GM18867 (cell line): ENCODE results near the gene GGCX.
"Not testable (repeated sequence)": the region's sequence is repeated elsewhere in the genome, so short reads cannot be mapped to it uniquely, and the experiment has no call there.

Source experiments
- ATAC-seq: cut with Tn5 transposase; IDR thresholded peaks from one replicate; pipeline ENCODE4 v1.9.1; 2021; ENCODE audit warnings: mild to moderate bottlenecking, moderate library complexity; ENCODE audit not compliant: unreplicated experiment

GGCX gene

DNA sequence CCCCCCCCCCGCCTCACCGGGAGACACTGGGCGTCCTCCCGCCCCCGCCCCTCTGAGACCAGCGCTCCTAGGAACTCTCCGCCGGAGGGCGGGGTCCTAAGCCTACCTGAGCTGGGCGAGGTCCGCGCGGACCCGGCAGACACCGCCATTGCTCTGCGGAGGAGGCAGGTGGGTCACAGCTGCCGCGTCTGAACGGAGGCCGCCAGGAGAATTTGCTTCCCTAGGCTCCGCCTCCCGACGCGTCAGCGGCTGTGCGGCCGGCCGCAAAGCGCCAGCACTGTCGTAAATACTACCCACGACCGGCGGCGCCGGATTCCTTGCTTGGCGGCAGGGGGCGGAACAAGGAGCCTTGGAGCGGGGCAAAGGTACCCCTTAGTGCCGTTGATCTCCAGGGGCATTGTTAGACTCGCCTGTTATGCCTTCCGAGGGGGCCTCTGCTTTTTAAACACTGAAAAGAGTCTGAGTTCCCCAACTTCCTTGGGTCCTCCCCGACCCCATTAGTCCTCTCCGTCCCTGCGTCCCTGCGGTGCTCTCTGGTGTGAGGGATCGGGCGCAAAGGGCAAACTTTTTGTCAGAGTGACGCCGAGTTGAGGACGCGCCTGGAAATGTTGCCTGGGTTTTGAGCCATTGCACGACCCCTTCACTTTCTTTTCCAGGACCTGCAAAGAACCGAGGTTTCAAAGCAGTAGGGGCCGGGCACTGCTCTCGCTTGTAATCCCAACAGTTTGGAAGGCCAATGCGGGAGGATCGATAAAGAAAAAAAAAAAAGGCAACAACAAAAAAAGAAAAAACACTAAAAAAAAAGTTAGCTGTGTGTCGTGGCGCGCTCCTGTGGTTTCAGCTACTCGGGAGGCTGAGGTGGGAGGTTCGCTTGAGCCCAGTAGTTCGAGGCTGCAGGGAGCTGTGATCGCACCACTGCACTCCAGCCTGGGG lies at the start of gene GGCX:
GGCX (minus strand) TSS at position 214 of the 933 bp plus-strand sequence; CDS start at position 149, 65 bp downstream.
- ATAC-seq, result peak; percentile 89

- ATAC-seq, result no peak
These were observed 46.2 kb upstream of the GGCX start for GRCh38 chr2:85607268-85608215.

DNA sequence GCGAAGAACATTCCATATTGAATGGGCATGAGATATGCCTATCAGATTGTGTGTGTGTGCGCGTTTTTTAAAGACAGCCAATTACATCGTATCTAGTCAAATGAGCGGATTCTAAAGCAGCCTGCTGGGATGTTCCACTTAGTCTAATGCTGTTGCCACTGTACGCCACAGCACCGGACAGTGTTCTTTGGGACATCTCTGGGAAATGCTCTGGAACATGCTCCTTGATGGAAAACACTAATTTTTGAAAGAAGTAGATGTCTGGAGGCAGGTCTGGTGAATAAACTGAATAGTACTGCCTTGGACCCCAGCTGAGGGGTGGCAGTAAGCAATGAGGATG lies 44.8 kb upstream of the GGCX start:
- ATAC-seq, result no peak

- ATAC-seq, result no peak
These were observed 44.3 kb upstream of the GGCX start for GRCh38 chr2:85605406-85606115.

DNA sequence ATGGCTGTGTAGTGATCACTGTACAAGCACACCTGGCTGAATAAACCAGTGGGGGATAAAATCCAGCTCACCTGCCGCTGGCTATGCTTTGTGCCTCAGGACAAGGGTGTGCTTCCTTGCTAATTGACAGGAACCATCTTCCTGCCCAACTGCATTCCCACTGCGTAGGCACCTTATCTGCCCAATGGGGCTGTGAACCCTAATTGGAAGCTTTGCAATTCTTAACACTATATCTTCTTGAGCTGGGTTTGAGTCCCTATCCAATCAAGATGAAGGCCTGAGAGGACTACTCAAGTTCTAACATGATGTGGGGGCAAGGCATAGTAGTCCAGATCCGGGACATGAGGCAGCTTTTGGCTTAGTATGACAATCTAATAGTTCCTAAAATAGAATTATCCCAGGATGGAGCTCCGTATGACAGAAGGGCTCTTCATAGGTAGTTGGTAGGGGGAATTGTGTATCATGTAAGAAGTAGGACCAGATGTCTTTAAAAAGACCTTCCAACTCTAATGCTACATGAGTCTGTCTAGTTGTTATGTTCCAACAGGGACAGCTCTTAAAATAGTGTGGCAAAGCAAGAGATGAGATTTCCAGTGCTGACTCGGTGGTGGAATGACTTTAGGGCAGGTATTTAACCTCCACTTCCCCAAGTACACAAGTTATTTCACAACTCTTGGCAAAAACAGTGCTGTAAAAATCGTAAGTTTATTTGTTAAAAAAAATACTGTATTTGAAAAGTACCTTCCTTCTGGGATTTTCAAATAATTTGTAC lies 43.5 kb upstream of the GGCX start:
- ATAC-seq, result no peak

DNA sequence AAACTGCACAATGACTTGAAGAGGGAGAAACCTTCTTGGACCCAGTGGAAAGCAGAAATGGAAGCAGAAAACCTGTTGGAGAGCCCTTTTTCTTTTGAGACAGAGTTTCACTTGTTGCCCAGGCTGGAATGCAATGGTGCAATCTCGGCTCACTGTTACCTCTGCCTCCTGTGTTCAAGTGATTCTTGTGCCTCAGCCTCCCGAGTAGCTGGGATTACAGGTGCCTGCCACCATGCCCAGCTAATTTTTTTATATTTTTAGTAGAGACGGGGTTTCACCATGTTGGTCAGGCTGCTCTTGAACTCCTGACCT lies 42.8 kb upstream of the GGCX start:
- ATAC-seq, result not testable (repeated sequence)

DNA sequence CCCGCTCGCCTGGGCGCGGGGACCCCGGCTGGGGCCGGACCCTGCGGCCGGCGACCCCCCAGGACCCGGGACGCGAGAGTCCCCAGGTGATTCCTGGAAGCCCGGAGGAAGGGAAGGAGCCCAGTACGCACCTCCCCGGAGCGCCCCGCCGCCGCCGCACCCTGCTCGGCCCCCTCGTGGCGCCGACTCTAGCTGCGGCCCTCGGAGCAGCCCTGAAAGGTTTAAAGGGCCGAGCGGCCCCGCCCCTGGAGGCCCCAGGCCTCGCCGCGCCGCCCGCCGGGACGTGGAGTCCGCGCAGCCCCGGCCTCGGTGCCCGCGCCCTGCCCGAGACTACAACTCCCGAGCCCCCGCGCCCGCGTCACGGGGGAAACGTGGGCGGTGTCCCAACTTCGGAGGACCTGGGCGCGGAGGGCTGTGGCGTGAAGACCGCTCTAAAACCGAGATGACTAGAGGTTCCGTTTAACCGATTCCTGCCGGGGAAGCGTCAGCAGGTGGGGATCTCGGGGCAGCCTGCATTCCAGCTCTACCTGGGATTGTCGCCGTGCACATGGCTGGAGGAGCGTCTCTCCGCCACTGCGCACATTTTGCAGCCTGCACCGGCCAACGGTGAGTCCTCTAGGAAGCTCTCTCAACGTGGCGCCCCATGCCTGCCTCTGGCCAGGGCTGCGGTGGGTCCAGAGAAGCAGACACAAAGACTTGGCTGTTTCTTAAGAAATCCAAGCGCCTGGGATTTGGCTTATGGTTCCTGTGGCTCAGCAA lies 41.4 kb upstream of the GGCX start, which contains the start of gene TMEM150A:
TMEM150A (minus strand) TSS at position 223 of the 759 bp plus-strand sequence. CDS start 750 bp downstream, outside the sequence.
- peak; percentile 94 for ATAC-seq

- ATAC-seq, result peak; percentile 46
These were observed 40.6 kb upstream of the GGCX start for GRCh38 chr2:85601771-85602475.

DNA sequence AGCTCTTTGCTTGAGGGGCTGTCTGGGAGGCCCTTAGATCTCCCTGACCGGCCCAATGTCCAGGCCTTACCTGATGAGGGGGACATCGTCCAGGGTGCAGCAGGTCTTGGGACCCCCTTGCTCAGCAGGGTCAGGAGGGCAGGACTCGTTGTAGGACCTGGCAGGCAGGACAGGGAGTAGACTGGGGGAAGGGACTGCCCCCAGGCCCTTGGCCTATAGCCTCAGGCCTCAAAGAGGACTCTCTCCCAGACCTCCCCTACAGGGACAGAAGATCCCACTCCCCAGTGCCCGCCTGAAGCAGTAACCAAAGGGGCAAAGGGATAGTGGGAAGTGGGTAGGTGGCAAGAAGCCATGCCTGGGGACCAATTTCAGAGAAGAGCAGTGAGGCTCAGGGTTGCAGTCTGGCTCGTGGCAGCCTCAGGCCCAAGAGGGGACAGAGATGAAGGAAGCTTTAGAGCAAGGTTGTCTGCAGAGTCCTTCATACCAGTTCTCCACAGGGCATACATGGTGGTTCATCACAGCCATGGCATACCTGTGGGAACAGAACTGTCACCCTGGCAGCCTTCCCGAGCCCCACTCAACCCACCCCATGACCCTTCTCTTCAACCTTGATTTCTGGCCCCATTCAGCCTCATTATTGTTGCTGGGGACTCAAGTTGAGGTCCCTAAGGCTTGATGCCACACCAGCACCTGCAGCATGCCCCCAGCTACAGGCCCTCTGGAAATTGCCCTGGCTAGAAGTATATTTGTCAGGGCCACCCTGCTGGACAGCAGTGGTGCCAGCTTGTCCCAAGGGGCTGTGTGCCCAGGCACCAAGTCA lies 39.9 kb upstream of the GGCX start:
- no peak for ATAC-seq

DNA sequence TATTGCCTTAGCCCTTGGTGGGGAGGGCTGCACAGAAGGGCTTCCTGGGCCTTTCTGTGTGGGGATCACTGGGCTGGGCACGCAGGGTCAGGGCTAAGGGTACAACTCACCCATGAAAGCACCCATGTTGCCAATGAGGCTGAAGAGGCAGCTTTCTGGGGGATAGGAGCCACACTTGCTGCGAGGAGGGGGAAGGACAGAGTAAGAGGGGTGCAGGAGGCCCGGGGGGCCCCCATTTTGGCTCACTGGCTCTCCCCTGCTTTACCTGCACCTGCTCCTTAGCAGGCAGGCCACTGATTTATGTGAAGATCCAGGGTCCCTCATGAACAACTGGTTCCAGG lies 38.9 kb upstream of the GGCX start:
- no peak for ATAC-seq

DNA sequence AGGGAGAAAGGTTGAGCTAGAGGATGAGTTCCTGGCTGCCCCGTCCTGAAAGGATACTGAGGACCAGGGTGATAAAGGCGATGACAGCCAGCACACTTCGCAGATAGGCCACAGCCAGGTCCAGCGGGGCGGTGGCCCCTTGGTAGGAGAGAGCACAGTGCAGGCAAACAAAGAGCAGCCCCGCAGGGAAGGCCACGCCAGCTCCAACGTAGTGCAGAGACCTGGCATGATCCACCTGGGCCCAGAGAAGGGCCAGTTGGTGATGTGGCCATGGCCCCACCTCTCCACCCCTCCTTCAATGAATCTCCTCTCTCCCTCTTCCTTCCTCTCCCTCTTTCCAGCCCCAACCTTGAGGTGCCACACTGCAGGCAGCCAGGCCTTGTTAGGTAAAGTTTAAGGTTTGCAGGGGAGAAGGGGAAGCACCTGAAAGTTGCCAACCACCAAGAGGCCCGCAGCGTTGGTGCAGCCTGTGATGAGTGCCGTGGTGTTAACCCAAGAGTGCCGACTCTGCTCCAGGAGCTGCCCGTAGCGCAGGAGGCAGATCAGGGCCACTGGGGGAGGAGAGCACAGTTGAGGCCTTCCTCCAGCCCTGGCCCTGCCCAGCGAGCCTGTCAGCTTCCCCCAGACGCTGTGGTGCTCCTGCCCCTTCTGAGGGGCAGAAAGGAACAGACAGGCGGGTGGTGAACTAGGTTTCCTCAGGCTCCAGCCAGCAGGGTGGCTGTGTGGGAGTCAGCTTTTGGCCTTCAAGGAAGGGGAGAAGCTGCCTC lies 38.4 kb upstream of the GGCX start:
- no peak for ATAC-seq

DNA sequence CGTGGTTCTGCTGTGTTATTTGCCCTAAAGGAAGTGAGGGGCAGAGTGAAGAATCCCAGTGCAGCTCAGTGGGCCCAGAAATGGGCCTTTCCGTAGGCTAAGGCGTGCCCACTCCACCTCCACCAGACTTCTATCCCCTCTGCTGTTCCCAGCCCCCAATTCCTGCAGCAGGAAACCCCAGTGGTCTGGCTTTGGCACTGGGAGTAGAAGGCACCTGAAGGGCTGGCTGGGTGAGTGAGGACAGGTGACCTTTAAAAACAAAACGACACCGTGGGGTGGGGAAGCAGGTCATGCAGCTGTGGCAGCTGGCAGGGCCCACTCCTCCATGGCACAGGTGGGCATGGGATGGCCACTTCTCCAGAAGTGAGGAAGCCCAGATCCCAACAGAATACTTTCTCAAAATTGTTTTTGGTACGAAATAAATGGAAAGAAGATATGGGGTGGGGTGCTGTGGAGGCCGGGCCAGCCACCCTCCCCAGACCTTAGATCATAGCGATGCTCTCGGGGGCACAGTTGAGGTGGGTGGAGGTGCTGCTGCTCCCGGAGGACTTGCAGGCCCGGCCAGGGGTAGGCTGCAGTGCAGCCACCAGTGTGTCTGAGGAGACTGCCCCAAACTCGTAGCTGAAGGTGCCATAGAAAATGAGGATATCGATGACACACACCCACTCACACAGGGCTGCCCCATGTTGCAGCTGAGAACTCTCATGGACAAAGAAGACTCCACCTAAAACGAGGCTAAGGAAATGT lies 37.5 kb upstream of the GGCX start:
- ATAC-seq, result no peak

- no peak for ATAC-seq
These were observed 35.9 kb upstream of the GGCX start for GRCh38 chr2:85597241-85597640.

DNA sequence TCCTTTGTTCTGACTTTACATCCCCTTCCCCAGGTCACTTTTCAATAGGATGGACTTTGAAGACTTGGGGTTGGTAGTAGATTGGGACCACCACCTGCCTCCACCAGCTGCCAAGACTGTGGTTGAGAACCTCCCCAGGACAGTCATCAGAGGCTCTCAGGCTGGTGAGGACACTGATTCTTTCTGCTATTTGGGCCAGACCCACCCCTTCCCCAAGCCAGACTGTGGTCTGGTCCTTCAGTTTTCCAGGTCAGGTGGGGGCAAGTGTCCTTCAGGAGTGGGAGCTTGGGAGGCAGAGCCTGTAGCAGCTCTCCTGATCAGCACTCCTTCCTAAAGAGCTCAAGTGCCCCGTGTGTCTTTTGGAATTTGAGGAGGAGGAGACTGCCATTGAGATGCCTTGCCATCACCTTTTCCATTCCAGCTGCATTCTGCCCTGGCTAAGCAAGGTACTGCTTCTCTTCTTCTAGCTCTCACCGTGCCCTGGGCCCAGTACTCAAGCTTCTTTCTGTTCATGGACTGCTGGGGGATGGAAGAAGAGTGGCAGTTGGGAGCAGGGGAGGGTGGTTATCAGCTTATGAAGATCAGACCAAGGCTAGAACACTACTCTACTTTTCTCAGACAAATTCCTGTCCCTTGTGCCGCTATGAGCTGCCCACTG lies 35.3 kb upstream of the GGCX start:
- ATAC-seq, result no peak

DNA sequence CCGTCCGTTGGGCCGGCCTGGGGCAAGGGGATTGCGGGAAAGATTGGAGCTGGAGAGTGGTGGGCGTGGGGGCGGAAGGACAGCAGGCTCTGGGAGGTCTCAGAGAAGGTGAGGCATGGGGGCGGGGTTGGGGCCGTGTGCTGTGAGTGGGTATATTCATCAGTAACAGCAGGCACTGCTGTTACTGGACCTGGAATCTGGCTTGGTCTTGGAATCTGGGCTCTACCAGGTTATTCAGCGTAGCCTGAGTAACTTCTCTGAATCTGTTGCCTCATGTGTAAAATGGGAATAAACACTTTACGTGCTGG lies 34.7 kb upstream of the GGCX start:
- ATAC-seq, result no peak

- peak; percentile 98 for ATAC-seq
These were observed 34.2 kb upstream of the GGCX start, which contains the start of gene RNF181 for GRCh38 chr2:85595301-85596025. RNF181 (plus strand) TSS chr2:85595745; CDS start chr2:85595764, 19 bp downstream.
